HPDE6-E6E7 (cell line): Measurements from ENCODE around the gene GMPS.
"Not testable (repeated sequence)": the region's sequence is repeated elsewhere in the genome, so short reads cannot be mapped to it uniquely, and the experiment has no call there.

Experiments used
- DNase-seq: peaks from one replicate; pipeline ENCODE4 v3.0.0; 2011; ENCODE audit warnings: missing footprints; ENCODE audit errors: extremely low spot score

The GMPS gene

GRCh38 chr3:155870133-155870944 lies at the start of gene GMPS:
Gene GMPS (plus strand): TSS chr3:155870650. CDS start chr3:155870871, 221 bp downstream.
- peak; percentile 90 for DNase-seq

GRCh38 chr3:155828490-155829098 lies 41.9 kb upstream of the GMPS start:
- not testable (repeated sequence) for DNase-seq

GRCh38 chr3:155835341-155836071 lies 34.9 kb upstream of the GMPS start:
- no peak for DNase-seq

- no peak for DNase-seq
Observed at GRCh38 chr3:155843569-155843968, 26.9 kb upstream of the GMPS start.

- DNase-seq: no peak
Observed at GRCh38 chr3:155846119-155846518, 24.3 kb upstream of the GMPS start.

GRCh38 chr3:155847993-155848392 lies 22.5 kb upstream of the GMPS start:
- DNase-seq: no peak

GRCh38 chr3:155849404-155849803 lies 21.0 kb upstream of the GMPS start:
- not testable (repeated sequence) for DNase-seq

GRCh38 chr3:155852341-155852740 lies 18.1 kb upstream of the GMPS start:
- DNase-seq: no peak

GRCh38 chr3:155853214-155854140 lies 17.0 kb upstream of the GMPS start:
- DNase-seq: no peak

GRCh38 chr3:155854141-155854940 lies 16.1 kb upstream of the GMPS start, which contains the start of gene SLC33A1:
Gene SLC33A1 (minus strand): TSS chr3:155854427. CDS start chr3:155853997, 430 bp downstream.
- peak; percentile 97 for DNase-seq

- no peak for DNase-seq
Observed at GRCh38 chr3:155859859-155860258, 10.6 kb upstream of the GMPS start.

- not testable (repeated sequence) for DNase-seq
Observed at GRCh38 chr3:155860424-155860823, 10.0 kb upstream of the GMPS start.

GRCh38 chr3:155861476-155862183 lies 8.8 kb upstream of the GMPS start:
- DNase-seq: no peak

- not testable (repeated sequence) for DNase-seq
Observed at GRCh38 chr3:155862290-155862982, 8.0 kb upstream of the GMPS start.

- no peak for DNase-seq
Observed at GRCh38 chr3:155863072-155863784, 7.2 kb upstream of the GMPS start.

- no peak for DNase-seq
Observed at GRCh38 chr3:155869691-155870090, 759 bp upstream of the GMPS start.

- DNase-seq: no peak
Observed at GRCh38 chr3:155870945-155871745, 695 bp downstream of the GMPS start.

- no peak for DNase-seq
Observed at GRCh38 chr3:155871746-155872158, 1.3 kb downstream of the GMPS start.
